ENCODE data around the gene GALNT2.

GALNT2 gene

DNA sequence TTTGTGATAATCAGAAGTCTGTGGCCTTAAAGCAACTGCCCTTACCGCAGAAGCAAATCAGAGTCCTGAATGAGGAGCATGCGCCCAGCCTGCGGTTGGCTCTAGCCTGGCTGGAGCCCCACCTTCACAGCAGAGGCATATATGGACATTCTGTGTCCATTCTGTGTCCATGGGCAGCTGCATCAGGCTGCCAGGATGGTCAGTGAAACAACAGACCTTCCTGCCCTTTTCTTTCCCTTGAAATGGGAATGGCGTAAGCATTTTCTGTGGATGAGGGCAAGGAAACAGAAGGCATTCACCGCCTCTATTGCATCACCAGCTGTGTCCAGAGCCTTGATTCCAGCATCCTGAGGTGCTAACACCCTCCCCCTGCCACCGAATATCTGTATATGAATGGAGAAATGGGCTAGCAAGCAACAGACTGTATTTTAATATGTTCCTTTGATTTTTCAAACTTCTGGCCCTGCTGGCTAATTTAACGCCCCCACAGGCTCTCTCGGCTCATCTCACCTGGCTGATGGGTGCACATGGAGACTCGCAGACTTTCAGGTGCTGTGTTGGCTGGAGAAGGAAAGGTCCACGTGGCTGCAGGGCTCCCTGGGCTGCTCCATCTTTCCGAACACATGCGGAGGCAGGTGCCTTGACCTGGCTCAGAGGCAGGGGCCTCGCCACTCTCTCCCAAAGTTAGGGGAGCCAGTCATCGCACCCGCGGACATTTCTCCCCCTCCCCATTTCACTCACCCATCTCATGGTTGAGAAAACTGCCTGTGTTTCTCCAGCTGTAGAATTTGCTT lies 159.2 kb downstream of the GALNT2 start:
- Histone ChIP-seq H3K27ac (no peak overlapping the region), H3K36me3 (replicated peaks) (no peaks in the 10 kb centered on the region), H3K4me3 (ENCODE audit: low read depth, low read length) (no peak overlapping the region), H3K27me3 (replicated peaks) (no peaks in the 10 kb centered on the region)
- in situ Hi-C loops (cut with HindIII; ENCODE audit: low pct_ligation_motif_present, low sequenced_read_pairs): no loop called here
- DNase-seq: no peak
- TF ChIP-seq, protein P1, sequence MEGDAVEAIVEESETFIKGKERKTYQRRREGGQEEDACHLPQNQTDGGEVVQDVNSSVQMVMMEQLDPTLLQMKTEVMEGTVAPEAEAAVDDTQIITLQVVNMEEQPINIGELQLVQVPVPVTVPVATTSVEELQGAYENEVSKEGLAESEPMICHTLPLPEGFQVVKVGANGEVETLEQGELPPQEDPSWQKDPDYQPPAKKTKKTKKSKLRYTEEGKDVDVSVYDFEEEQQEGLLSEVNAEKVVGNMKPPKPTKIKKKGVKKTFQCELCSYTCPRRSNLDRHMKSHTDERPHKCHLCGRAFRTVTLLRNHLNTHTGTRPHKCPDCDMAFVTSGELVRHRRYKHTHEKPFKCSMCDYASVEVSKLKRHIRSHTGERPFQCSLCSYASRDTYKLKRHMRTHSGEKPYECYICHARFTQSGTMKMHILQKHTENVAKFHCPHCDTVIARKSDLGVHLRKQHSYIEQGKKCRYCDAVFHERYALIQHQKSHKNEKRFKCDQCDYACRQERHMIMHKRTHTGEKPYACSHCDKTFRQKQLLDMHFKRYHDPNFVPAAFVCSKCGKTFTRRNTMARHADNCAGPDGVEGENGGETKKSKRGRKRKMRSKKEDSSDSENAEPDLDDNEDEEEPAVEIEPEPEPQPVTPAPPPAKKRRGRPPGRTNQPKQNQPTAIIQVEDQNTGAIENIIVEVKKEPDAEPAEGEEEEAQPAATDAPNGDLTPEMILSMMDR (IDR thresholded peaks at IDR 0.05; ENCODE audit: low read depth, low read length, missing control alignments): no peak

DNA sequence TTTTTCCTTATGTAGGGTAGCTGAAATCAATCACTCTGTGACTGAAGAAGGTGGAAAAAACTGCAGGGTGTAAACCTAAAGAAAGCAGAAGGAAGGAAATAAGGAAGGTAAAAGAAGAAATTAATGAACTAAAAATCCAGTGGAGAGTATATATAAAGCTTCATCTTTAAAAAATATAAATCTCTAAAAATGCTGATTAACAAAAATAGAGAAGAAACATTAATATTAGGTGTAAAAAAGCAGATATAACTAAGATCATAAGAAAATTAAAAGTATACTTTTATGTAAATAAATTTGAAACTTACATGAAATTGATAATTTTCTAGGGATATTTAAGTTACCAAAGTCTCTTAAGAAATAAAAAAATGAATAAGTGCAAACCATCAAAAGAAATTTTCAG lies 159.8 kb downstream of the GALNT2 start:
- Histone ChIP-seq H3K27me3 (replicated peaks) (no peaks in the 10 kb centered on the region), H3K36me3 (replicated peaks) (no peaks in the 10 kb centered on the region), H3K27ac (no peak overlapping the region), H3K4me3 (ENCODE audit: low read depth, low read length) (no peak overlapping the region)
- in situ Hi-C loops (cut with HindIII; ENCODE audit: low pct_ligation_motif_present, low sequenced_read_pairs): no loop called here
- TF ChIP-seq, protein P1 (IDR thresholded peaks at IDR 0.05; ENCODE audit: low read depth, low read length, missing control alignments): no peak
- DNase-seq: no peak

DNA sequence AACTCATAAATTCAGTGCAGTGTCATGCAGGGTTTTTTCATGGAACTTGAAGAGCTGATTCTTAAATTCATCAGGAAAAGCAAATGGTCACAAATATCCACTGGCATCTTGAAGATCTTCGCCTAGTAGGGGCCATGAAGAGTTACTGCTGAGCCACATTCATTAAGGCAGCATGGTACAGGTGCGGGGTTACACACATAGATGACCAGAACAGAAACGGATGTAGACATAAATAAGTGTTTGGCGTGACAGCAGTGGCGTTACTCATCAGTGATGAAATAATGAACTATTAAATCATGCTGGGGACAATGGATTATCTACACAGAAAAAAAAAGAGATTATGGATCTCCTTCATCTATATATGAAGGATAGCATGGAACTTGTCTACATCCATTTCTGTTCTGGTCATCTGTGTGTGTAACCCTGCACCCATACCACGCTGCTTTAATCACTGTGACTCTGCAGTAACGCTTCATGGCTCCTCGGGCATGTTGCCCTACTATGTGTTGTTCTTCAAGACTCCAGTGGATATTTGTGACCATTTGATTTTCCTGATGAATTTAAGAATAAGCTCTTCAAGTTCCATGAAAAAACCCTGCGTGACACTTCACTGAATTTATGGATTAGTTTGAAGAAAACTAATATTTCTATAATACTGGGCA lies 161.3 kb downstream of the GALNT2 start:
- in situ Hi-C loops (cut with HindIII; ENCODE audit: low pct_ligation_motif_present, low sequenced_read_pairs): no loop called here
- Histone ChIP-seq H3K4me3 (ENCODE audit: low read depth, low read length) (no peak overlapping the region), H3K36me3 (replicated peaks) (no peaks in the 10 kb centered on the region), H3K27ac (no peak overlapping the region), H3K27me3 (replicated peaks) (no peaks in the 10 kb centered on the region)
- no peak for DNase-seq
- TF ChIP-seq, protein P1 (IDR thresholded peaks at IDR 0.05; ENCODE audit: low read depth, low read length, missing control alignments): no peak

DNA sequence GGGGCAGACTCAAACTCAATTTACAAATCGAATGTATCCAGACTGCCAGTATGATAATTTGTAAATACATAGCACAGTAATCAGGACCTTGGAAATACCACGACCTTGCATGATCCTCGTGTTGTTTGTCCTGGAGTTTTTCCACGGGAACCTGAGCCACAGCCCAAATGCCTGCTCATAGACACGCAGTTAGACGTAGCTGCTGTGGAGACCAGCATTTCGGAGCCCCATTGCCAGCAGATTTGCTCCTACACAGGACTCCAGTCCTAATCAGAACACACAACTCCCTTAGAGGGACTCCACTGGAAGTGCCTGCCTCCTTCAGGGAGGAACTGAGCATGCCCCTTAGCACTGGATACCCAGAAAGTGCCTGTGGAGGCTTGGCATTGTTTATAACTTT lies 163.2 kb downstream of the GALNT2 start:
- in situ Hi-C loops (cut with HindIII; ENCODE audit: low pct_ligation_motif_present, low sequenced_read_pairs): no loop called here
- no peak overlapping the region for H3K27ac ChIP-seq
- TF ChIP-seq, protein P1 (IDR thresholded peaks at IDR 0.05; ENCODE audit: low read depth, low read length, missing control alignments): no peak
- H3K36me3 ChIP-seq (replicated peaks): no peaks in the 10 kb centered on the region
- no peaks in the 10 kb centered on the region for H3K27me3 ChIP-seq (replicated peaks)
- no peak for DNase-seq
- no peak overlapping the region for H3K4me3 ChIP-seq (ENCODE audit: low read depth, low read length)

DNA sequence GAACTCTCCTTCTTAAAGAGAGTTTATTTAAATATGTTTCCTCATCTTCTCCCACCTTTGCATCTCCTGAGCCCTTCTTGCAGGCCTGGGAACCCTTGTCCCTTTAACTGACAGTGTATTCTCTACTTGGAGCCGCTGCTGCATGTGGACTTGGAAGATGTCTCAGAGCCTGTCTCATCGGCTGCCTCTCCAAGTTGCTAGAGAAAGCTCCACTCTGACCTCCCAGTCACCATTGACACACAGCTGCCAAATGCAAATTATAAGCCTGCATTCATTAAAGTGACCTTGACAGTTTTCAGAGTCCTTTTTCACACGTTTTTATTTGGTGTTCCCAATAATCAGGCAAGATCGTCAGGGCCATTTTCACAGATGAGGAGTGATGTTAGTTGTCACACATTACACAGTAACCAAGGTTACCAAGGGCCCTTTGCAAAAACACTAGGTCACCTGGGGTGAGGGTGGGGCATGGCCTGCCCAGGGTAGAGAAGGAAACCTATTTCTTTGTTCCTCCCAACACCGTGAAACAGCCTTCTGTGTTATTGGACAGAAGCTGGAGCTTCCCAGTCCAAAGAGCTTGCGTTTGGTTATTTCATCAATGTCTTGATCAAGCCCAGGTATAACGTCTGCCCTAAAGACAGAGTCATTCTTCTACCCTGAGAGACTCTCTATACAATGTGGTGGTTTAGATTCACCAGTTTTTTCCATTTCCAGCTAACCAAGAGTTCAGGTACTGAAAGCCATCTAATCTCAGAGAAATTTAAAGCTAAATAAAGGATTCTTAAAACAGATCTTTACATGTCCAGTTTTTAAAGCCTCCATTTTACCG lies 164.1 kb downstream of the GALNT2 start:
- peak overlapping the region; percentile 77 for H3K27ac ChIP-seq
- TF ChIP-seq, protein P1 (IDR thresholded peaks at IDR 0.05; ENCODE audit: low read depth, low read length, missing control alignments): no peak
- H3K27me3 ChIP-seq (replicated peaks): no peaks in the 10 kb centered on the region
- DNase-seq: no peak
- H3K4me3 ChIP-seq (ENCODE audit: low read depth, low read length): no peak overlapping the region
- in situ Hi-C loops (cut with HindIII; ENCODE audit: low pct_ligation_motif_present, low sequenced_read_pairs): no loop called here
- no peaks in the 10 kb centered on the region for H3K36me3 ChIP-seq (replicated peaks)
